Common myeloid progenitor, CD34-positive (primary cell): Measurements from ENCODE around the gene GEN1. TPM values are rescaled to one million over a fixed set of nuclear protein-coding genes. Genes with fewer than 3 reads are reported as not detected.

Source experiments
- CTCF ChIA-PET: fragments of 350-600 bp; sonication (Branson Sonifier 250); formaldehyde crosslinking; loops from one replicate; lab custom pipeline; 2021; ENCODE audit warnings: antibody characterized with exemption; lab: Charles Lee
- POLR2A ChIA-PET: fragments of 350-600 bp; sonication (Branson Sonifier 250); formaldehyde crosslinking; loops from one replicate; lab custom pipeline; 2021; ENCODE audit warnings: antibody characterized with exemption; lab: Charles Lee
- DNase-seq, 3 donors: peaks; one replicate each; pipeline versions ENCODE4 v3.0.0 to v3.0.0-alpha.2; 2013
- H3K27ac ChIP-seq, 2 experiments: 1 replicate in 1 of 2; 2 replicates in 1 of 2; pipeline ENCODE4 v1.7.0; 2013; ENCODE audit warnings: inconsistent platforms in 2 of 2, low read length in 2 of 2, mild to moderate bottlenecking in 2 of 2, low read depth in 1 of 2, moderate library complexity in 1 of 2; ENCODE audit not compliant: severe bottlenecking in 2 of 2, insufficient read depth in 1 of 2, poor library complexity in 1 of 2
- H3K27me3 ChIP-seq, 5 experiments: replicated peaks in 2 of 5; 1 replicate in 3 of 5; 2 replicates in 2 of 5; pipeline versions ENCODE4 v1.6.1 to v1.7.0; 2013; ENCODE audit warnings: low read length in 4 of 5, mild to moderate bottlenecking in 2 of 5, moderate library complexity in 2 of 5, inconsistent platforms in 1 of 5; ENCODE audit not compliant: insufficient read depth in 5 of 5, control insufficient read depth in 4 of 5
- H3K36me3 ChIP-seq, 4 experiments: 1 replicate in 2 of 4; 2 replicates in 2 of 4; pipeline versions ENCODE4 v1.6.1 to v1.7.0; 2013; ENCODE audit warnings: low read length in 3 of 4, control low read depth in 1 of 4, mild to moderate bottlenecking in 1 of 4; ENCODE audit not compliant: control insufficient read depth in 4 of 4, insufficient read depth in 4 of 4
- H3K4me1 ChIP-seq, 4 experiments: 1 replicate in 3 of 4; 2 replicates in 1 of 4; pipeline versions ENCODE4 v1.6.1 to v1.7.1; 2013; ENCODE audit warnings: low read length in 3 of 4, mild to moderate bottlenecking in 3 of 4, control low read depth in 1 of 4, inconsistent platforms in 1 of 4, moderate library complexity in 1 of 4; ENCODE audit not compliant: control insufficient read depth in 4 of 4, insufficient read depth in 4 of 4; ENCODE audit errors: control extremely low read depth in 1 of 4
- H3K4me3 ChIP-seq, 7 experiments: 1 replicate in 4 of 7; 2 replicates in 3 of 7; pipeline versions ENCODE4 v1.5.1 to v1.7.0; 2013; ENCODE audit warnings: mild to moderate bottlenecking in 7 of 7, low read length in 6 of 7, moderate library complexity in 6 of 7, inconsistent platforms in 2 of 7, low read depth in 2 of 7, control low read depth in 1 of 7; ENCODE audit not compliant: insufficient read depth in 4 of 7, control insufficient read depth in 1 of 7; ENCODE audit errors: extremely low read depth in 1 of 7
- H3K9me3 ChIP-seq, 5 experiments: 1 replicate in 4 of 5; 2 replicates in 1 of 5; pipeline versions ENCODE4 v1.6.1 to v1.7.1; 2013; ENCODE audit warnings: low read length in 4 of 5, mild to moderate bottlenecking in 2 of 5, inconsistent platforms in 1 of 5, low read depth in 1 of 5, moderate library complexity in 1 of 5; ENCODE audit not compliant: control insufficient read depth in 4 of 5, insufficient read depth in 2 of 5; ENCODE audit errors: control extremely low read depth in 1 of 5
- whole genome bisulfite sequencing: methylation state at CpG from one replicate; pipeline ENCODE4 v1.1.5; 2013; ENCODE audit not compliant: insufficient coverage; 5-methylcytosine and 5-hydroxymethylcytosine counted together
- polyA plus RNA-seq: library from polyadenylated mRNA; unstranded; fragments of 120-200 nt; gene quantifications from one replicate; pipeline ENCODE4 v1.2.1, GENCODE V29; 2013

GEN1 gene
- 7.9 TPM for polyA plus RNA-seq

GRCh38 chr2:17753803-17754663 lies at the start of gene GEN1, which contains the start of gene SMC6:
Gene GEN1 (plus strand): TSS chr2:17754138. CDS start chr2:17759944, 5,806 bp downstream.
Gene SMC6 (minus strand): TSS chr2:17753810. CDS start chr2:17745946, 7,864 bp downstream.
- Histone ChIP-seq H3K36me3 (no peaks in the 10 kb centered on the region), H3K27ac (peak within 1 kb of the TSS; percentile 88 to 95), H3K4me3 (peak within 1 kb of the TSS; percentile 83 to 99 (median 96)), H3K9me3 (no peaks in the 10 kb centered on the region), H3K27me3 (no peaks in the 10 kb centered on the region), H3K4me1 (peaks cover 8 to 22% (median 16%) of the 10 kb centered on the region in 4 experiments)
- DNase-seq: peak; percentile 90 to 93 (median 93)
- ChIA-PET CTCF (interaction anchor here (0.7 to 1.0 kb wide), 3 partner anchors 9 to 71 kb away, joined by 3 read pairs; no protein-coding TSS in a partner anchor), POLR2A (interaction anchor here (0.7 kb wide), 1 partner anchor 19 kb away, joined by 3 read pairs; no protein-coding TSS in a partner anchor)
- WGBS: under 1% methylated on average over 58 of the region's 76 CpGs

- H3K4me1 ChIP-seq: no peaks in the 10 kb centered on the region
- H3K27me3 ChIP-seq: no peaks in the 10 kb centered on the region
- H3K9me3 ChIP-seq: no peaks in the 10 kb centered on the region
- 100% methylated on average over 2 of the region's 4 CpGs for WGBS
- H3K4me3 ChIP-seq: no peak overlapping the region
- H3K36me3 ChIP-seq: peaks cover 7 to 29% (median 22%) of the 10 kb centered on the region in 4 experiments
- POLR2A ChIA-PET: no interaction called here
- no peak overlapping the region for H3K27ac ChIP-seq
- no peak for DNase-seq
- CTCF ChIA-PET: interaction anchor here (1.4 kb wide), 1 partner anchor 13 kb away, joined by 5 read pairs; no protein-coding TSS in a partner anchor
These were observed 47.1 kb upstream of the GEN1 start for GRCh38 chr2:17706845-17707244.

- no peaks in the 10 kb centered on the region for H3K27me3 ChIP-seq
- no CpG with 5 or more reads among the region's 1 CpG for WGBS
- POLR2A ChIA-PET: no interaction called here
- H3K9me3 ChIP-seq: no peaks in the 10 kb centered on the region
- no peak overlapping the region for H3K4me3 ChIP-seq
- DNase-seq: no peak
- no peak overlapping the region for H3K27ac ChIP-seq
- CTCF ChIA-PET: interaction anchor here (1.1 to 1.3 kb wide), 2 partner anchors 9 to 11 kb away, joined by 3 read pairs; no protein-coding TSS in a partner anchor
- peaks cover 14 to 38% (median 23%) of the 10 kb centered on the region in 4 experiments for H3K36me3 ChIP-seq
- no peaks in the 10 kb centered on the region for H3K4me1 ChIP-seq
These were observed 45.4 kb upstream of the GEN1 start for GRCh38 chr2:17708501-17708900.

- DNase-seq: no peak
- Histone ChIP-seq H3K27ac (no peak overlapping the region), H3K4me1 (no peaks in the 10 kb centered on the region), H3K27me3 (no peaks in the 10 kb centered on the region), H3K4me3 (no peak overlapping the region), H3K36me3 (peaks cover 21 to 49% (median 26%) of the 10 kb centered on the region in 4 experiments), H3K9me3 (no peaks in the 10 kb centered on the region)
- WGBS: 100% methylated on average over 2 of the region's 2 CpGs
- CTCF ChIA-PET: interaction anchor here (1.3 kb wide), 1 partner anchor 12 kb away, joined by 3 read pairs; no protein-coding TSS in a partner anchor
- POLR2A ChIA-PET: no interaction called here
These were observed 44.0 kb upstream of the GEN1 start for GRCh38 chr2:17709897-17710296.

GRCh38 chr2:17710547-17711248 lies 43.2 kb upstream of the GEN1 start:
- DNase-seq: no peak
- no peak overlapping the region for H3K27ac ChIP-seq
- WGBS: 97% methylated on average over 7 of the region's 9 CpGs
- H3K4me1 ChIP-seq: no peaks in the 10 kb centered on the region
- ChIA-PET POLR2A (no interaction called here), CTCF (no interaction called here)
- no peaks in the 10 kb centered on the region for H3K9me3 ChIP-seq
- no peak overlapping the region for H3K4me3 ChIP-seq
- peaks cover 20 to 53% (median 26%) of the 10 kb centered on the region in 4 experiments for H3K36me3 ChIP-seq
- no peaks in the 10 kb centered on the region for H3K27me3 ChIP-seq

GRCh38 chr2:17713291-17713690 lies 40.6 kb upstream of the GEN1 start:
- Histone ChIP-seq H3K27ac (no peak overlapping the region), H3K4me1 (no peaks in the 10 kb centered on the region), H3K9me3 (no peaks in the 10 kb centered on the region), H3K4me3 (no peak overlapping the region), H3K27me3 (no peaks in the 10 kb centered on the region), H3K36me3 (peaks cover 16 to 53% (median 22%) of the 10 kb centered on the region in 4 experiments)
- WGBS: 86% methylated on average over 1 of the region's 1 CpG
- no peak for DNase-seq
- ChIA-PET POLR2A (no interaction called here), CTCF (no interaction called here)
